CD8-positive, alpha-beta memory T cell (primary cell): ENCODE measurements around the gene ACTR1A. TPM values are rescaled to one million over a fixed set of nuclear protein-coding genes. Genes with fewer than 3 reads are reported as not detected.
A peak's percentile ranks its signal among the peaks of the same experiment; 100 is the strongest.
"Not testable (repeated sequence)": the region's sequence is repeated elsewhere in the genome, so short reads cannot be mapped to it uniquely, and the experiment has no call there.

Experiments
- CTCF ChIA-PET: fragments of 350-600 bp; sonication (Branson Sonifier 250); formaldehyde crosslinking; loops from one replicate; lab custom pipeline; 2021; ENCODE audit warnings: antibody characterized with exemption; lab: Charles Lee
- POLR2A ChIA-PET: fragments of 350-600 bp; sonication (Branson Sonifier 250); formaldehyde crosslinking; loops from one replicate; lab custom pipeline; 2021; ENCODE audit warnings: antibody characterized with exemption; lab: Charles Lee
- DNase-seq, 5 donors: peaks; one replicate each; pipeline versions ENCODE4 v3.0.0 to v3.0.0-alpha.2; 2020 to 2022; ENCODE audit warnings: mixed read lengths in 1 of 5
- H3K27ac ChIP-seq: one replicate; pipeline ENCODE4 v1.7.0; 2013; ENCODE audit warnings: low read depth, mild to moderate bottlenecking, low read length, moderate library complexity
- H3K27me3 ChIP-seq: 2 replicates; pipeline ENCODE4 v1.7.0; 2013; ENCODE audit warnings: low read length, mild to moderate bottlenecking; ENCODE audit not compliant: insufficient read depth, poor library complexity, severe bottlenecking
- H3K36me3 ChIP-seq: 2 replicates; pipeline ENCODE4 v1.7.0; 2013; ENCODE audit warnings: mild to moderate bottlenecking, low read length, moderate library complexity; ENCODE audit not compliant: insufficient read depth
- H3K4me1 ChIP-seq: 2 replicates; pipeline ENCODE4 v1.7.0; 2013; ENCODE audit warnings: mild to moderate bottlenecking, low read length, moderate library complexity; ENCODE audit not compliant: insufficient read depth
- H3K4me3 ChIP-seq: 2 replicates; pipeline ENCODE4 v1.7.0; 2013; ENCODE audit warnings: mild to moderate bottlenecking, low read length
- H3K9me3 ChIP-seq: 2 replicates; pipeline ENCODE4 v1.7.0; 2013; ENCODE audit warnings: mild to moderate bottlenecking, low read length
- H3K27ac Mint-ChIP-seq, 8 donors: one replicate each; pipeline ENCODE4 v1.8.0; 2020 to 2021; ENCODE audit warnings: mixed read lengths in 8 of 8, mild to moderate bottlenecking in 6 of 8, inconsistent platforms in 3 of 8, moderate library complexity in 3 of 8
- H3K27me3 Mint-ChIP-seq, 2 donors: one replicate each; pipeline ENCODE4 v1.8.0; 2020 to 2021; ENCODE audit warnings: mixed read lengths in 2 of 2, mild to moderate bottlenecking in 1 of 2, moderate library complexity in 1 of 2
- H3K36me3 Mint-ChIP-seq, 3 donors: one replicate each; pipeline ENCODE4 v1.8.0; 2020 to 2021; ENCODE audit warnings: mixed read lengths in 3 of 3, inconsistent platforms in 1 of 3, mild to moderate bottlenecking in 1 of 3
- H3K4me1 Mint-ChIP-seq, 3 donors: one replicate each; pipeline ENCODE4 v1.8.0; 2020 to 2021; ENCODE audit warnings: mixed read lengths in 3 of 3, inconsistent platforms in 1 of 3, mild to moderate bottlenecking in 1 of 3
- H3K4me3 Mint-ChIP-seq, 7 donors: one replicate each; pipeline ENCODE4 v1.8.0; 2020 to 2021; ENCODE audit warnings: mixed read lengths in 7 of 7, mild to moderate bottlenecking in 6 of 7, moderate library complexity in 4 of 7, inconsistent platforms in 2 of 7
- H3K9me3 Mint-ChIP-seq, 5 donors: one replicate each; pipeline ENCODE4 v1.8.0; 2020 to 2022; ENCODE audit warnings: mixed read lengths in 5 of 5, mild to moderate bottlenecking in 3 of 5, moderate library complexity in 2 of 5, inconsistent platforms in 1 of 5
- polyA plus RNA-seq: library from polyadenylated mRNA; unstranded; fragments of 300-500 nt; fragmentation: Illumina TruSeq; gene quantifications from one replicate; pipeline ENCODE4 v1.2.3, GENCODE V29; 2021
- total RNA-seq, 2 experiments: library from RNA; stranded (reverse); gene quantifications; one replicate each; pipeline ENCODE4 v1.2.3, GENCODE V29; 2021

Gene ACTR1A
- total and polyA plus RNA-seq, 3 experiments from 2014 or later: 76.4 to 80.4 (median 79.6) TPM

- peak within 1 kb of the TSS; percentile 49 to 95 (median 90) for H3K27ac Mint-ChIP-seq
- POLR2A ChIA-PET: interaction anchor here (0.5 to 2.0 kb wide), 13 partner anchors 31 to 258 kb away, joined by 3 to 10 read pairs (median 5); partner anchors contain the start of genes GBF1, NFKB2, TRIM8 and WBP1L
- peaks cover 0 to 32% (median 4%) of the 10 kb centered on the region in 3 donors for H3K36me3 Mint-ChIP-seq
- H3K4me3 Mint-ChIP-seq: no peak within 1 kb of the TSS
- H3K4me1 Mint-ChIP-seq: peaks cover 29 to 55% (median 45%) of the 10 kb centered on the region in 3 donors
- H3K27me3 ChIP-seq: no peaks in the 10 kb centered on the region
- H3K4me3 ChIP-seq: peak within 1 kb of the TSS; percentile 99
- H3K9me3 Mint-ChIP-seq: no peaks in the 10 kb centered on the region
- peak within 1 kb of the TSS; percentile 79 for H3K27ac ChIP-seq
- CTCF ChIA-PET: interaction anchor here (0.6 to 4.0 kb wide), 22 partner anchors 10 to 352 kb away, joined by 3 to 27 read pairs (median 4); partner anchors contain the start of genes CUEDC2, GBF1, NFKB2 and TRIM8
- H3K9me3 ChIP-seq: no peaks in the 10 kb centered on the region
- peak; percentile 97 to 99 (median 97) for DNase-seq
- peaks cover under 1% of the 10 kb centered on the region for H3K36me3 ChIP-seq
- peaks cover 39% of the 10 kb centered on the region for H3K4me1 ChIP-seq
- no peaks in the 10 kb centered on the region for H3K27me3 Mint-ChIP-seq
These were observed 1.0 kb upstream of the ACTR1A start, which contains the start of gene SUFU for GRCh38 chr10:102503264-102504178. TSS of gene SUFU (plus strand) at chr10:102503972. CDS start at chr10:102504153, 181 bp downstream.

GRCh38 chr10:102502029-102502336 is 529 bp downstream of the ACTR1A start:
- Histone ChIP-seq H3K9me3 (no peaks in the 10 kb centered on the region), H3K27me3 (no peaks in the 10 kb centered on the region), H3K4me1 (peaks cover 41% of the 10 kb centered on the region), H3K36me3 (no peaks in the 10 kb centered on the region), H3K4me3 (peak overlapping the region; percentile 99), H3K27ac (peak overlapping the region; percentile 79)
- DNase-seq: peak; percentile 96 to 99 (median 99)
- no peaks in the 10 kb centered on the region for H3K27me3 Mint-ChIP-seq
- H3K4me3 Mint-ChIP-seq: no peak overlapping the region
- POLR2A ChIA-PET: interaction anchor here (1.0 to 1.9 kb wide), 10 partner anchors 29 to 256 kb away, joined by 3 to 9 read pairs (median 5); partner anchors contain the start of genes GBF1, NFKB2, TRIM8 and WBP1L
- peaks cover 27 to 59% (median 48%) of the 10 kb centered on the region in 3 donors for H3K4me1 Mint-ChIP-seq
- CTCF ChIA-PET: interaction anchor here (0.8 to 4.0 kb wide), 6 partner anchors 41 to 253 kb away, joined by 4 to 27 read pairs (median 6); partner anchors contain the start of gene NFKB2
- H3K36me3 Mint-ChIP-seq: peaks cover 0 to 31% (median 3%) of the 10 kb centered on the region in 3 donors
- no peak overlapping the region for H3K27ac Mint-ChIP-seq
- no peaks in the 10 kb centered on the region for H3K9me3 Mint-ChIP-seq

- peaks cover 41% of the 10 kb centered on the region for H3K4me1 ChIP-seq
- no peaks in the 10 kb centered on the region for H3K36me3 ChIP-seq
- H3K27me3 ChIP-seq: no peaks in the 10 kb centered on the region
- DNase-seq: no peak
- Mint-ChIP-seq H3K27me3 (no peaks in the 10 kb centered on the region), H3K9me3 (no peaks in the 10 kb centered on the region), H3K27ac (no peak overlapping the region), H3K36me3 (peaks cover 0 to 26% (median 2%) of the 10 kb centered on the region in 3 donors), H3K4me1 (peaks cover 26 to 55% (median 49%) of the 10 kb centered on the region in 3 donors), H3K4me3 (no peak overlapping the region)
- peak overlapping the region; percentile 61 for H3K27ac ChIP-seq
- ChIA-PET CTCF (interaction anchor here (0.8 to 1.8 kb wide), 6 partner anchors 22 to 271 kb away, joined by 3 to 7 read pairs (median 4); no protein-coding TSS in a partner anchor), POLR2A (interaction anchor here (0.6 to 1.9 kb wide), 4 partner anchors 51 to 143 kb away, joined by 3 to 9 read pairs (median 4); partner anchors contain the start of gene TRIM8)
- no peaks in the 10 kb centered on the region for H3K9me3 ChIP-seq
- peak overlapping the region; percentile 99 for H3K4me3 ChIP-seq
These were observed 1.1 kb downstream of the ACTR1A start for GRCh38 chr10:102501201-102502028.

- not testable (repeated sequence) for DNase-seq, H3K27me3 ChIP-seq, H3K27me3 Mint-ChIP-seq, H3K9me3 Mint-ChIP-seq, H3K4me3 ChIP-seq, H3K27ac ChIP-seq, H3K36me3 ChIP-seq, H3K9me3 ChIP-seq
- ChIA-PET CTCF (interaction anchor here (0.9 to 1.8 kb wide), 5 partner anchors 22 to 271 kb away, joined by 3 to 7 read pairs (median 4); no protein-coding TSS in a partner anchor), POLR2A (interaction anchor here (0.6 to 1.9 kb wide), 2 partner anchors 50 to 76 kb away, joined by 3 to 5 read pairs; no protein-coding TSS in a partner anchor)
- H3K4me1 Mint-ChIP-seq: peaks cover 28 to 52% (median 50%) of the 10 kb centered on the region in 3 donors
- peaks cover 0 to 26% (median 2%) of the 10 kb centered on the region in 3 donors for H3K36me3 Mint-ChIP-seq
- H3K4me3 Mint-ChIP-seq: peak overlapping the region in 1 of 7 donors; percentile 13
- H3K27ac Mint-ChIP-seq: peak overlapping the region in 1 of 8 donors; percentile 43
- peaks cover 41% of the 10 kb centered on the region for H3K4me1 ChIP-seq
These were observed 1.8 kb downstream of the ACTR1A start for GRCh38 chr10:102500686-102501085.

- ChIA-PET POLR2A (no interaction called here), CTCF (no interaction called here)
- DNase-seq: no peak
- no peaks in the 10 kb centered on the region for H3K9me3 Mint-ChIP-seq
- Histone ChIP-seq H3K27me3 (no peaks in the 10 kb centered on the region), H3K27ac (no peak overlapping the region), H3K9me3 (no peaks in the 10 kb centered on the region), H3K4me3 (no peak overlapping the region), H3K4me1 (peaks cover 29% of the 10 kb centered on the region), H3K36me3 (no peaks in the 10 kb centered on the region)
- peaks cover 17 to 39% (median 37%) of the 10 kb centered on the region in 3 donors for H3K4me1 Mint-ChIP-seq
- H3K36me3 Mint-ChIP-seq: peaks cover 0 to 22% (median 2%) of the 10 kb centered on the region in 3 donors
- H3K27ac Mint-ChIP-seq: peak overlapping the region in 4 of 8 donors; percentile 31 to 61 (median 48)
- peak overlapping the region in 1 of 7 donors; percentile 19 for H3K4me3 Mint-ChIP-seq
- H3K27me3 Mint-ChIP-seq: no peaks in the 10 kb centered on the region
These were observed 3.2 kb downstream of the ACTR1A start for GRCh38 chr10:102499356-102499755.

GRCh38 chr10:102497545-102497944 is 5.0 kb downstream of the ACTR1A start:
- peaks cover 0 to 35% (median 4%) of the 10 kb centered on the region in 3 donors for H3K36me3 Mint-ChIP-seq
- Histone ChIP-seq H3K27ac (no peak overlapping the region), H3K4me3 (no peak overlapping the region), H3K36me3 (no peaks in the 10 kb centered on the region), H3K9me3 (no peaks in the 10 kb centered on the region), H3K4me1 (peaks cover 20% of the 10 kb centered on the region), H3K27me3 (no peaks in the 10 kb centered on the region)
- H3K27ac Mint-ChIP-seq: peak overlapping the region in 2 of 8 donors; percentile 5 to 68
- no peaks in the 10 kb centered on the region for H3K27me3 Mint-ChIP-seq
- POLR2A ChIA-PET: no interaction called here
- H3K4me3 Mint-ChIP-seq: no peak overlapping the region
- no peaks in the 10 kb centered on the region for H3K9me3 Mint-ChIP-seq
- CTCF ChIA-PET: interaction anchor here (1.3 kb wide), 1 partner anchor 19 kb away, joined by 4 read pairs; no protein-coding TSS in a partner anchor
- DNase-seq: no peak
- H3K4me1 Mint-ChIP-seq: peaks cover 28 to 53% (median 45%) of the 10 kb centered on the region in 3 donors

GRCh38 chr10:102493771-102494170 is 8.7 kb downstream of the ACTR1A start:
- ChIA-PET CTCF (no interaction called here), POLR2A (no interaction called here)
- Histone ChIP-seq H3K4me3 (no peak overlapping the region), H3K27me3 (no peaks in the 10 kb centered on the region), H3K36me3 (peaks cover 3% of the 10 kb centered on the region), H3K9me3 (no peaks in the 10 kb centered on the region), H3K4me1 (peaks cover 4% of the 10 kb centered on the region), H3K27ac (no peak overlapping the region)
- DNase-seq: no peak
- Mint-ChIP-seq H3K27me3 (no peaks in the 10 kb centered on the region), H3K4me3 (no peak overlapping the region), H3K27ac (peak overlapping the region in 2 of 8 donors; percentile 36 to 73), H3K4me1 (peaks cover 26 to 55% (median 41%) of the 10 kb centered on the region in 3 donors), H3K36me3 (peaks cover 0 to 53% (median 4%) of the 10 kb centered on the region in 3 donors), H3K9me3 (no peaks in the 10 kb centered on the region)
